Neural cell (in vitro differentiated cells): ENCODE results near the gene ANGPTL8. TPM values are rescaled to one million over a fixed set of nuclear protein-coding genes. Genes with fewer than 3 reads are reported as not detected.

ENCODE experiments used
- H2AFZ ChIP-seq: fragments of 200-600, 300-800 bp; sonication (generic), shearing (Covaris generic); 2 replicates; pipeline ENCODE4 v1.6.0; 2014; ENCODE audit warnings: low read depth, mild to moderate bottlenecking, antibody characterized with exemption, low read length, moderate library complexity
- H3F3A ChIP-seq: fragments of 200-600 bp; shearing (Covaris generic); 2 replicates; pipeline ENCODE4 v1.6.1; 2016; ENCODE audit warnings: mild to moderate bottlenecking, moderate library complexity, mixed read lengths, antibody characterized with exemption, low read length; ENCODE audit not compliant: insufficient read depth, poor library complexity, severe bottlenecking
- H3K27ac ChIP-seq: fragments of 200-600, 300-800 bp; sonication (generic), shearing (Covaris generic); 2 replicates; pipeline ENCODE4 v1.5.1; 2014; ENCODE audit warnings: mild to moderate bottlenecking, low read length, moderate library complexity
- H3K27me3 ChIP-seq: fragments of 300-800, 200-600 bp; sonication (generic), shearing (Covaris generic); 2 replicates; pipeline ENCODE4 v1.6.0; 2014; ENCODE audit warnings: mild to moderate bottlenecking, low read depth, low read length, moderate library complexity; ENCODE audit not compliant: insufficient read depth
- H3K36me3 ChIP-seq: fragments of 300-800, 200-600 bp; sonication (generic), shearing (Covaris generic); 2 replicates; pipeline ENCODE4 v1.5.1; 2014; ENCODE audit warnings: mild to moderate bottlenecking, antibody characterized with exemption, low read length, moderate library complexity; ENCODE audit not compliant: insufficient read depth
- H3K4me2 ChIP-seq: fragments of 300-800, 200-600 bp; sonication (generic), shearing (Covaris generic); 2 replicates; pipeline ENCODE4 v1.6.0; 2014; ENCODE audit warnings: mild to moderate bottlenecking, low read length
- H3K4me3 ChIP-seq: fragments of 300-800, 200-600 bp; sonication (generic), shearing (Covaris generic); 2 replicates; pipeline ENCODE4 v1.5.1; 2014; ENCODE audit warnings: mild to moderate bottlenecking, low read length, moderate library complexity
- H3K79me2 ChIP-seq: fragments of 200-600 bp; shearing (Covaris generic); replicated peaks from 2 replicates; pipeline ENCODE4 v1.6.0; 2014; ENCODE audit warnings: mild to moderate bottlenecking, low read length, moderate library complexity; ENCODE audit not compliant: insufficient read depth
- H3K9ac ChIP-seq: fragments of 300-800, 200-600 bp; sonication (generic), shearing (Covaris generic); 2 replicates; pipeline ENCODE4 v1.6.1; 2016; ENCODE audit warnings: mild to moderate bottlenecking, low read length, mixed read lengths
- H3K9me2 ChIP-seq: fragments of 200-600 bp; shearing (Covaris generic); 2 replicates; pipeline ENCODE4 v1.6.1; 2016; ENCODE audit warnings: mild to moderate bottlenecking, low read length, mixed read lengths; ENCODE audit not compliant: insufficient read depth
- H3K9me3 ChIP-seq: fragments of 200-600, 300-800 bp; sonication (generic), shearing (Covaris generic); 2 replicates; pipeline ENCODE4 v1.6.1; 2016; ENCODE audit warnings: mild to moderate bottlenecking, mixed run types, low read length, moderate library complexity, mixed read lengths
- H4K20me1 ChIP-seq: fragments of 200-600 bp; shearing (Covaris generic); 2 replicates; pipeline ENCODE4 v1.6.1; 2016; ENCODE audit warnings: mild to moderate bottlenecking, mixed run types; ENCODE audit not compliant: insufficient read depth
- CTCF ChIP-seq: fragments of 450-650 bp; IDR thresholded peaks from 2 replicates; pipeline ENCODE4 v1.5.1; 2014; ENCODE audit warnings: antibody characterized with exemption, mild to moderate bottlenecking, moderate library complexity; ENCODE audit not compliant: poor library complexity, severe bottlenecking
- EP300 ChIP-seq: fragments of 450-650 bp; conservative IDR thresholded peaks from 2 replicates; pipeline ENCODE4 v1.6.1; 2014; ENCODE audit warnings: antibody characterized with exemption, mild to moderate bottlenecking, moderate library complexity; ENCODE audit not compliant: poor library complexity, severe bottlenecking
- EZH2 ChIP-seq: fragments of 200-600, 300-800 bp; shearing (Covaris generic), sonication (generic); IDR thresholded peaks from 2 replicates; pipeline ENCODE4 v1.6.1; 2014; ENCODE audit warnings: antibody characterized with exemption, low read length, borderline replicate concordance, mild to moderate bottlenecking; ENCODE audit not compliant: insufficient read depth, poor library complexity, severe bottlenecking
- MXI1 ChIP-seq: fragments of 450-650 bp; conservative IDR thresholded peaks from 2 replicates; pipeline ENCODE4 v1.6.1; 2014; ENCODE audit warnings: antibody characterized with exemption, mild to moderate bottlenecking; ENCODE audit not compliant: poor library complexity, severe bottlenecking
- POLR2AphosphoS5 ChIP-seq: IDR thresholded peaks from 2 replicates; pipeline ENCODE4 v1.6.1; 2012
- RAD21 ChIP-seq: fragments of 450-650 bp; conservative IDR thresholded peaks from 2 replicates; pipeline ENCODE4 v1.6.1; 2014; ENCODE audit warnings: antibody characterized with exemption, mild to moderate bottlenecking, moderate library complexity
- SMC3 ChIP-seq: fragments of 450-650 bp; conservative IDR thresholded peaks from 2 replicates; pipeline ENCODE4 v1.6.1; 2014; ENCODE audit warnings: antibody characterized with exemption, mild to moderate bottlenecking, moderate library complexity; ENCODE audit not compliant: poor library complexity
- TAF1 ChIP-seq: IDR thresholded peaks from 2 replicates; pipeline ENCODE4 v1.6.1; 2012; ENCODE audit warnings: low read depth
- polyA plus RNA-seq: library from polyadenylated mRNA; depleted of rRNA; stranded (reverse); fragments of >200 nt; gene quantifications from 2 replicates; pipeline ENCODE4 v1.2.3, GENCODE V29; 2014
- TF ChIP-seq, protein P1 (sequence below): IDR thresholded peaks from 2 replicates; pipeline ENCODE4 v1.6.1; 2012; ENCODE audit warnings: borderline replicate concordance

ANGPTL8 gene
- polyA plus RNA-seq, 1 donor from 2014 or later, result not detected

GRCh38 chr19:11242025-11242424 lies 2.6 kb downstream of the ANGPTL8 start:
- H3K79me2 ChIP-seq, result no peaks in the 10 kb centered on the region
- no peaks in the 10 kb centered on the region for H3K27me3 ChIP-seq
- no peaks in the 10 kb centered on the region for H4K20me1 ChIP-seq
- no peak overlapping the region for H3K27ac ChIP-seq
- no peak overlapping the region for H2AFZ ChIP-seq
- no peaks in the 10 kb centered on the region for H3F3A ChIP-seq
- no peaks in the 10 kb centered on the region for H3K9me2 ChIP-seq
- no peak overlapping the region for H3K4me3 ChIP-seq
- H3K9me3 ChIP-seq, result no peaks in the 10 kb centered on the region
- no peak overlapping the region for H3K9ac ChIP-seq
- no peaks in the 10 kb centered on the region for H3K36me3 ChIP-seq
- TF ChIP-seq POLR2AphosphoS5 (no peak), EP300 (no peak), TAF1 (no peak), EZH2 (no peak), RAD21 (no peak)
- TF ChIP-seq, protein P1, sequence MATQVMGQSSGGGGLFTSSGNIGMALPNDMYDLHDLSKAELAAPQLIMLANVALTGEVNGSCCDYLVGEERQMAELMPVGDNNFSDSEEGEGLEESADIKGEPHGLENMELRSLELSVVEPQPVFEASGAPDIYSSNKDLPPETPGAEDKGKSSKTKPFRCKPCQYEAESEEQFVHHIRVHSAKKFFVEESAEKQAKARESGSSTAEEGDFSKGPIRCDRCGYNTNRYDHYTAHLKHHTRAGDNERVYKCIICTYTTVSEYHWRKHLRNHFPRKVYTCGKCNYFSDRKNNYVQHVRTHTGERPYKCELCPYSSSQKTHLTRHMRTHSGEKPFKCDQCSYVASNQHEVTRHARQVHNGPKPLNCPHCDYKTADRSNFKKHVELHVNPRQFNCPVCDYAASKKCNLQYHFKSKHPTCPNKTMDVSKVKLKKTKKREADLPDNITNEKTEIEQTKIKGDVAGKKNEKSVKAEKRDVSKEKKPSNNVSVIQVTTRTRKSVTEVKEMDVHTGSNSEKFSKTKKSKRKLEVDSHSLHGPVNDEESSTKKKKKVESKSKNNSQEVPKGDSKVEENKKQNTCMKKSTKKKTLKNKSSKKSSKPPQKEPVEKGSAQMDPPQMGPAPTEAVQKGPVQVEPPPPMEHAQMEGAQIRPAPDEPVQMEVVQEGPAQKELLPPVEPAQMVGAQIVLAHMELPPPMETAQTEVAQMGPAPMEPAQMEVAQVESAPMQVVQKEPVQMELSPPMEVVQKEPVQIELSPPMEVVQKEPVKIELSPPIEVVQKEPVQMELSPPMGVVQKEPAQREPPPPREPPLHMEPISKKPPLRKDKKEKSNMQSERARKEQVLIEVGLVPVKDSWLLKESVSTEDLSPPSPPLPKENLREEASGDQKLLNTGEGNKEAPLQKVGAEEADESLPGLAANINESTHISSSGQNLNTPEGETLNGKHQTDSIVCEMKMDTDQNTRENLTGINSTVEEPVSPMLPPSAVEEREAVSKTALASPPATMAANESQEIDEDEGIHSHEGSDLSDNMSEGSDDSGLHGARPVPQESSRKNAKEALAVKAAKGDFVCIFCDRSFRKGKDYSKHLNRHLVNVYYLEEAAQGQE, result no peak
- H3K4me2 ChIP-seq, result no peak overlapping the region

DNA sequence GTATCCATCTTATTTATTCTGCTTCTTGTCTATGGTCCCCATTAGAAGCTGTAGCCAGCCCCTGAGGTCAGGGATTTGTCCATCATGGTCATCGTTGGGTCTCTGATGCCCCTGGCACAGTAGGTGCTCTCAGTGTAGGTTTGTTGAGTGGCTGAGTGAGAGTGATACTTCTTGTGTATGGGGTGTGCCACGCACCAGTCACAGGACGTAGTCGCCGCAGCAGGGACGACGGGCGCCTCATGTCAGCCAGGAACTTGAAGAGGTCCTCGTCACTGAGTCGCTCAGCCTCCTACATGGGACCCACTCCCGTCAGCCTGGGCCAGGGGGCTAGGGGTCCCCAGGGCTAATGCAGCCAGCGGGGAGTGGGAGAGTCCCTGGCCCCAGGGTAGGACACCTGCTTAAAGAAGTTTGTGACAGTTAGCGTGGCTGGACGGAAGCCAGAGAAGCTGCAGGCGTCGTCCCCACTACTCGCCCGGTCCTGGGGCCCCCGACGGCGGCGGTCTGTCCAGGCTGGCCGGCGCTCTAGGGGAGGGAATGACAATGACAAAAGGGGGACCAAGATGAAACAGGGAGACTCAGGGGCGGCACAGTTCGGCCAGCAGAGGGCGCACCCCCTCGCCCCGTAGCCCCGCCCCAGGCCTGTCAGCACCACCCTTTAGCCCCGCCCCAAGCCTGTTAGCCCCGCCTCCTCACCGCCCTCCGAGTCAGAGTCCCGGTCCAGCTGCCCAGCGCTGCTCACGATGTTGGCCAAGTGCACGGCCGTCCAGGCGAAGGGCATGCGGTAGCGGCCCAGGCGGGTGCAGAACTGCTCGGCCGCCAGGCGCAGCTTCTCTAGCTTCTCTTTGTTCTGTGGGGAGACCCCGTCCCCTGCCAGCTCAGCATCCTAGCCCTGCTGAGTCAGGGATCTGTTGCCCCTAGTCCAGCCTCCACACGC lies 3.7 kb downstream of the ANGPTL8 start:
- H2AFZ ChIP-seq, result no peak overlapping the region
- no peaks in the 10 kb centered on the region for H3K27me3 ChIP-seq
- TF ChIP-seq TAF1 (no peak), MXI1 (no peak), RAD21 (no peak), EZH2 (no peak), POLR2AphosphoS5 (no peak), CTCF (no peak), SMC3 (no peak), EP300 (no peak)
- TF ChIP-seq, protein P1, result no peak
- no peaks in the 10 kb centered on the region for H3K9me2 ChIP-seq
- no peaks in the 10 kb centered on the region for H3K79me2 ChIP-seq
- no peak overlapping the region for H3K4me3 ChIP-seq
- no peaks in the 10 kb centered on the region for H3K36me3 ChIP-seq
- H3K9ac ChIP-seq, result no peak overlapping the region
- no peak overlapping the region for H3K27ac ChIP-seq
- no peak overlapping the region for H3K4me2 ChIP-seq
- H3F3A ChIP-seq, result no peaks in the 10 kb centered on the region
- H4K20me1 ChIP-seq, result no peaks in the 10 kb centered on the region
- H3K9me3 ChIP-seq, result no peaks in the 10 kb centered on the region
